ENCODE measurements around the gene FXYD2.
A peak's percentile ranks its signal among the peaks of the same experiment; 100 is the strongest.

Gene FXYD2

GRCh38 chr11:117859061-117859460 is 34.5 kb upstream of the FXYD2 start:
- no peak for DNase-seq (ENCODE audit: insufficient read length, low spot score)
- FAIRE-seq: no peak

GRCh38 chr11:117857734-117858414 is 33.3 kb upstream of the FXYD2 start:
- DNase-seq (ENCODE audit: insufficient read length, low spot score): no peak
- FAIRE-seq: no peak

- no peak for DNase-seq (ENCODE audit: insufficient read length, low spot score)
- FAIRE-seq: no peak
Observed at GRCh38 chr11:117855912-117856651, 31.5 kb upstream of the FXYD2 start.

- DNase-seq (ENCODE audit: insufficient read length, low spot score) (no peak), FAIRE-seq (no peak)
Observed at GRCh38 chr11:117855186-117855845, 30.8 kb upstream of the FXYD2 start.

- FAIRE-seq (no peak), DNase-seq (ENCODE audit: insufficient read length, low spot score) (no peak)
Observed at GRCh38 chr11:117852309-117852708, 27.8 kb upstream of the FXYD2 start.

GRCh38 chr11:117851852-117852251 is 27.3 kb upstream of the FXYD2 start:
- no peak for FAIRE-seq
- DNase-seq (ENCODE audit: insufficient read length, low spot score): no peak

- no peak for FAIRE-seq
- DNase-seq (ENCODE audit: insufficient read length, low spot score): no peak
Observed at GRCh38 chr11:117851106-117851505, 26.6 kb upstream of the FXYD2 start.

- no peak for FAIRE-seq
Observed at GRCh38 chr11:117849781-117850414, 25.4 kb upstream of the FXYD2 start.

GRCh38 chr11:117843666-117844484 is 19.3 kb upstream of the FXYD2 start:
- FAIRE-seq (peak; percentile 69), DNase-seq (ENCODE audit: insufficient read length, low spot score) (peak; percentile 43)

More at GRCh38 chr11:117849781-117850414, 25.4 kb upstream of the FXYD2 start:
- DNase-seq (ENCODE audit: insufficient read length, low spot score): no peak

- DNase-seq (ENCODE audit: insufficient read length, low spot score) (no peak), FAIRE-seq (no peak)
Observed at GRCh38 chr11:117842131-117842941, 17.8 kb upstream of the FXYD2 start.

GRCh38 chr11:117841551-117842031 is 17.0 kb upstream of the FXYD2 start:
- FAIRE-seq: no peak

GRCh38 chr11:117840881-117841550 is 16.5 kb upstream of the FXYD2 start:
- no peak for FAIRE-seq
- no peak for DNase-seq (ENCODE audit: insufficient read length, low spot score)

More at GRCh38 chr11:117841551-117842031, 17.0 kb upstream of the FXYD2 start:
- DNase-seq (ENCODE audit: insufficient read length, low spot score): no peak

GRCh38 chr11:117839936-117840813 is 15.6 kb upstream of the FXYD2 start:
- FAIRE-seq (no peak), DNase-seq (ENCODE audit: insufficient read length, low spot score) (no peak)

GRCh38 chr11:117839380-117839881 is 14.9 kb upstream of the FXYD2 start:
- FAIRE-seq (no peak), DNase-seq (ENCODE audit: insufficient read length, low spot score) (no peak)

- FAIRE-seq (no peak), DNase-seq (ENCODE audit: insufficient read length, low spot score) (no peak)
Observed at GRCh38 chr11:117838901-117839300, 14.4 kb upstream of the FXYD2 start.

- FAIRE-seq (peak; percentile 23), DNase-seq (ENCODE audit: insufficient read length, low spot score) (no peak)
Observed at GRCh38 chr11:117837791-117838190, 13.2 kb upstream of the FXYD2 start.

GRCh38 chr11:117837070-117837776 is 12.7 kb upstream of the FXYD2 start:
- DNase-seq (ENCODE audit: insufficient read length, low spot score) (no peak), FAIRE-seq (no peak)
